Measurements from ENCODE around the gene TMED5.
"Not testable (repeated sequence)": the region's sequence is repeated elsewhere in the genome, so short reads cannot be mapped to it uniquely, and the experiment has no call there.

TMED5 gene

GRCh38 chr1:93179886-93180722 lies at the start of gene TMED5:
Gene TMED5, minus strand, starts transcription at chr1:93180413. Its CDS starts 171 bp downstream, at chr1:93180242.
- DNase-seq: peak; percentile 79 to 98 (median 96)

DNA sequence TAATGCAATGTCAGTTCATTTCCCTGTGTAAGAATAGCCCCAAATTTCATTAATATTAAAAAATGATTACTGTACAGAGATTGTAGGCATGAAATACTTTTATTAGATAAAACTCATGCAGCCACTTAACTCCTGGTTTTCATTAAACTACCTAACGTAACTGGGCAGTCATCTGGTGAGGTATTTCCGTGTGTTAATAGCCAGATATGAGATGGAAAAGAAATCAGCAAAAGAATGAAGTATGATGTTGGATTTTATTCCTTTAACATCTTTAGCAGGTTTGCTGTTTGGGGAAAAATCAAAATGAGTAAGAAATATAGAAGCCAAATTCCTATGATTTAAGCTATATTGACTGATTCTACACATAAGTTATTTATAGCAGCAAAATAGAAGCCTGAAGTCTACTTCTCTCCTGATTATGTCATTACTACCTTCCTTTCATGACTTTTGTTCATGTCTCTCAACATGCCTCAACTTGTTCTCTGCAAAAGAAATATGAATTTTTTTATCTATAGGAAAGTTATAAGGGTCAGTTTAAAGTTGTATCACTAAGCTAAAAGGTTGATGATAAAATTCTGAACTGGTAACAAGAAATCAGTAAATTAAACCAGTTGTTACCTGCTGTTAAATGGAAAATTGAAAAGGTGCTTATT lies 42.9 kb upstream of the TMED5 start:
- DNase-seq: no peak

DNA sequence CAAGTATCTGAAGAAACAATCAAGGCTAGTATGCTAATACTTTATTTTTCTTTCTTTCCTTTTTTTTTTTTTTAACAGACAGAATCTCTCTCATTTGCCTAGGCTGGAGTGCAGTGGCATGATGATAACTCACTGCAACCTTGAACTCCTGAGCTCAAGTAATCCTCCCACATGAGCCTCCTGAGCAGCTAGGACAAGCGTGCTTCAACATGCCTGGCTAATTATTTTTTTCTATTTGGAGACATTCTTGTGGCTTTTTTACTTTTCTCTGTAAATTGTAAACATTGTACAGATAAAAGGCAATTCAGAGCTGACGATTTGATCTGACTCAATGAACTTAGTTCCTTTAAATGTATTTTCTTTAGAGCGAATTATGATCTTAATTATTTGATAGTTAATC lies 41.7 kb upstream of the TMED5 start:
- no peak for DNase-seq

- not testable (repeated sequence) for DNase-seq
Observed at GRCh38 chr1:93220716-93221115, 40.5 kb upstream of the TMED5 start.

DNA sequence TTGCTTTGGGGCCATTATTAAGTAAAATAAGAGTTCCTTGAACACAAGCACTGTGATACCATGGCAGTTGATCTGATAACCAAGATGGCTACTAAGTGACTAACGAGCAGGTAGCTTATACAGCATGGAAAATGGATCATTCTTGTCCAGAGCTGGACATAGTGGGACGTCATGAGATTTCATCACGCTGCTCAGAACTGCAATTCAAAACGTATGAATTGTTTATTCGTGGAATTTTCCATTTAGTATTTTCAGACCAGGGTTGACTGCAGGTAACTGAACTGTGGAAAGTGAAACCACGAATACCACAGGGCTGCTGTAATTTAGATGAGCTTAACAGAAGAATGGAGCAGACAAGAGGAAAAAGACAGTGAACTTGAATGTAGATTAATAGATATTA lies 39.2 kb upstream of the TMED5 start:
- no peak for DNase-seq

GRCh38 chr1:93215322-93215721 lies 35.1 kb upstream of the TMED5 start:
- no peak for DNase-seq

GRCh38 chr1:93207211-93207610 lies 27.0 kb upstream of the TMED5 start:
- DNase-seq: no peak

DNA sequence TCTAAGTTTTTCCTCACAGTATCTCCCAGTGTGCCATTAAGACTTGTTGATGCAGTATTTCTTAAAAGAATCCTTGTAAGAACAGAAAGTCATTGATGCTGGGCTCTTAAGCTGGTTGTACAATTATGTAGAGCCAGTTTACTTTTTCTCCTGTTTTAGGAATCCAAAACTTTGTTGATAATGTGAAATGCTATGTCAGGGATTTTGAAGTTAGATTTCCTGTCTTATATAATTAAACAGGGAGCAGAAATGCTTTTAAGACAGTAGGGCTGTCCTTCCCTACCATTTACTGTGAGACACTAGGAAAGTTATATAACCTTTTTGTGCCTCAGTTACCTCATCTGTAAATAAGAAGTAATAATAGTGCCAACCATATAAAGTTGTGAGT lies 26.3 kb upstream of the TMED5 start:
- DNase-seq: no peak

GRCh38 chr1:93205892-93206566 lies 25.8 kb upstream of the TMED5 start:
- no peak for DNase-seq

DNA sequence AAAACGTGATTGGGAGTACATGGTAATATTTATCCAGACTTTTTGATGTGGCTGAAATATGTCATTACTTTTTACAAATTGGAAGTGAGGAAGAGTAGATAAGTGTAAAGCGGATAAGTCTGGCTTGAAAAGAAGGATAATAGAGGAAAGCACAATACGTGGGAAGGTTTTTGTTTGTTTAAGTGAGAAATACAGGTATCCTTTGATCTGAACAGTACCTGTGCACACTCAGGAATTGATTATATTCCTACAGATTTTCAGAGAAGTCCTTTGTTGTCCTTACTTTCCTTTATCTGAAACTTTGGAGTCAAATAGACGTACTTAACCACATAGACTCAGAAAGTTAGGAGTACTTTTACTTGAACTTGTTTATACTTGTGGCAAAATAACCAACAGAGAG lies 20.5 kb upstream of the TMED5 start:
- no peak for DNase-seq

DNA sequence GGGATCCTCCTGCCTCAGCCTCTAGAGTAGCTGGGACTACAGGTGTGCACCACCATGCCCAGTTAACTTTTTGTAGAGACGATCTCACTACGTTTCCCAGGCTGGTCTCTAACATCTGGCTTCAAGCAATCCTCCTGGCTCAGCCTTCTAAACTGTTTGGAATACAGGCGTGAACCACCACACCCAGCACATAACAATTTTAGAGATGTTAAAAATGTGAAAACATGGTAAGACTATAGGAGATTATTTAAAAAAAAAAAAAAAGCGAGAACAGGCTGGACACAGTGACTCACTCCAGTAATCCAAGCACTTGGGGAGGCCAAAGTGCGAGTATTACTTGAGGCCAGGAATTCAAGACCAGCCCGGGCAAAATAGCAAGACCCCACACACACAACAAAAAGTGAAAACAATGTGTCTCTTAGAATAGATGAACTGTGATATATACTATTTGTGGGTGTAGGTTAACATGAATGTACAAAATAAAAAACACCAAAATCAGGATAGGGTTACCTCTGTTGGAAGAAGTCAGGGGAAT lies 19.9 kb upstream of the TMED5 start:
- no peak for DNase-seq

DNA sequence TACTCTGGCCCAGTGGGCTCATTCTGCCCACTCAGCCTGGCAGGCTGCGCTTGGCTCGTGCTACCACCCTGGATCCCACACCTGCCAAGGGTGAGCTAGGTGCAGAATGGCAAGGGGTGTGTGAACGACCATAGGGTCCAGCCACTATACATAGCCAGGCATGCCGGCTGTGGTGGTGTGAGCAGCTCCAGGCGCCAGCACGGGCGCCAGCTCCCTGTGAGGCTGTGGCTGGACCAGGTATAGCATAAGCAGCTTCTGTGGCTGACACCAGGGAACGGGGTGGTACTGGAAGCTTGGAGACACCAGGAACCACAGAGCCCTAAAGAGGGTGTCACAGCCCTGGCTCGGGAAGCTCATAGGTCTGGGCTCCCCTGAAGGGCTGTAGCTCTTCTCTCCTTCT lies 18.9 kb upstream of the TMED5 start:
- no peak for DNase-seq

DNA sequence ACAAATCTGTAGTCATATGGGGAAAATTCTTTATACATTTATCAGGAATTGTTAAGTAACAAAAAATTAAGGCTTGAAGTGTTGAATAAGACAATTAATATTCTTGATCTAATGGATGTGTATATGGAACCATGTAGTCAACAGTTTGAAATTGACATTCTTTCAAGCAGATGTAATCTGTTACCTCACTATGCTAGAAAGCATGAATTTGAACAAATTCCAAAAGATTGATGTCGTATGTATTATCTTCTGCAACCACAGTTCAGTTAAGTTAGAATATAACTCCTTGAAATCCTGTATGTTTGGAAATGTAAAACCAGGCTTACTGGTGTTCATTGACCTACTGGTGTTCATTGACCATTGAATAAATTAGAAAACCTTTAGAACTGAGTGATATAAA lies 16.4 kb upstream of the TMED5 start:
- no peak for DNase-seq

GRCh38 chr1:93194231-93194990 lies 14.2 kb upstream of the TMED5 start:
- DNase-seq: no peak

- DNase-seq: no peak
Observed at GRCh38 chr1:93190432-93190831, 10.2 kb upstream of the TMED5 start.

- no peak for DNase-seq
Observed at GRCh38 chr1:93186667-93187066, 6.5 kb upstream of the TMED5 start.

DNA sequence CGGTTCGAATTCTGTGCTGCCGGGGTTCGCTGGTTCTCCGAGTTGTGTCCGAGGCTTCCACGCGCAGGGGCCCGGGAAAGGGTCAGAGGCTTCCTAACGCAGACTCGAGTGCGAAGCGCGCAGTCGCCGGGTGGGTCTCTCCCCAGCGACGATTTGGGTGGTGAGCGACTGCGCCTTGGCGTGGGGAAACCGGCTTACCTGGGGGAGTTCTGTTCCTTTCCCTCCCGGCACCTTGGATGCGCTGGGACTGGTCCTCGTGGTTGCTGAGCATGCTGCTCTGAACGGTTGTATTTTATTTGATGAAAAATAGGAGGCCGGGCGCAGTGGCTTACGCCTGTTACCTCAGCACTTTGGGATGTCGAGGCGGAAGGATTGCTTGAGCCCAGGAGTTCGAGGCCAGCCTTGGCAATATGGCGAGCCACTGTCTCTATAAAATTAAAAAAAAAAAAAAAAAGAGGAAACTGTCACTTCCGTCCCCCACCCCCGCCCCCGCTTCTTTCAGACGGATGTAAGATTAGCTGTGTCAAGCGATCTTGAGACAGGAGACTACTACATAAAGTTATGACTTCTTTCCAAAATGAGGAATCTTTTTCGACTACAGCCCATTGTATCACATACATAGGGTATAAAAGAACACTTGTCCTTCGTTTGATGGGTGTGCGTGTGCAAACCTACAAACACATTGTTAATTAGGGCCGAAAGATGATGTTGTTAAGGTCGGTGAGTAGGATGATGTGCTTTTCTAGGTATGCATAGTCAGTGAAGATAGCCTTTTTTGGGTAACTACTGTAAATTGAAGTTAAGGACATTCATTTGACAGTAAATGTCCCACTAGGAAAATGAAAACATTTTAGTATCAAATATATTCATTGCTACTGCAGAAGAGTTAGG lies 755 bp upstream of the TMED5 start, which contains the start of gene CCDC18:
CCDC18 (plus strand) TSS at position 2 of the 891 bp plus-strand sequence. CDS start 2,638 bp downstream, outside the sequence.
- DNase-seq: peak in 8 of 56 donors; percentile 36 to 71 (median 60)

GRCh38 chr1:93178418-93178817 lies 1.8 kb downstream of the TMED5 start:
- DNase-seq: no peak

- DNase-seq: no peak
Observed at GRCh38 chr1:93177991-93178390, 2.2 kb downstream of the TMED5 start.

GRCh38 chr1:93174638-93175037 lies 5.6 kb downstream of the TMED5 start:
- not testable (repeated sequence) for DNase-seq
